Neural cell (in vitro differentiated cells): ENCODE measurements around the gene SNRPA1. TPM values are rescaled to one million over a fixed set of nuclear protein-coding genes. Genes with fewer than 3 reads are reported as not detected.

ENCODE experiments used
- H2AFZ ChIP-seq: fragments of 200-600, 300-800 bp; sonication (generic), shearing (Covaris generic); 2 replicates; pipeline ENCODE4 v1.6.0; 2014; ENCODE audit warnings: low read depth, mild to moderate bottlenecking, antibody characterized with exemption, low read length, moderate library complexity
- H3F3A ChIP-seq: fragments of 200-600 bp; shearing (Covaris generic); 2 replicates; pipeline ENCODE4 v1.6.1; 2016; ENCODE audit warnings: mild to moderate bottlenecking, moderate library complexity, mixed read lengths, antibody characterized with exemption, low read length; ENCODE audit not compliant: insufficient read depth, poor library complexity, severe bottlenecking
- H3K27ac ChIP-seq: fragments of 200-600, 300-800 bp; sonication (generic), shearing (Covaris generic); 2 replicates; pipeline ENCODE4 v1.5.1; 2014; ENCODE audit warnings: mild to moderate bottlenecking, low read length, moderate library complexity
- H3K27me3 ChIP-seq: fragments of 300-800, 200-600 bp; sonication (generic), shearing (Covaris generic); 2 replicates; pipeline ENCODE4 v1.6.0; 2014; ENCODE audit warnings: mild to moderate bottlenecking, low read depth, low read length, moderate library complexity; ENCODE audit not compliant: insufficient read depth
- H3K36me3 ChIP-seq: fragments of 300-800, 200-600 bp; sonication (generic), shearing (Covaris generic); 2 replicates; pipeline ENCODE4 v1.5.1; 2014; ENCODE audit warnings: mild to moderate bottlenecking, antibody characterized with exemption, low read length, moderate library complexity; ENCODE audit not compliant: insufficient read depth
- H3K4me2 ChIP-seq: fragments of 300-800, 200-600 bp; sonication (generic), shearing (Covaris generic); 2 replicates; pipeline ENCODE4 v1.6.0; 2014; ENCODE audit warnings: mild to moderate bottlenecking, low read length
- H3K4me3 ChIP-seq: fragments of 300-800, 200-600 bp; sonication (generic), shearing (Covaris generic); 2 replicates; pipeline ENCODE4 v1.5.1; 2014; ENCODE audit warnings: mild to moderate bottlenecking, low read length, moderate library complexity
- H3K79me2 ChIP-seq: fragments of 200-600 bp; shearing (Covaris generic); replicated peaks from 2 replicates; pipeline ENCODE4 v1.6.0; 2014; ENCODE audit warnings: mild to moderate bottlenecking, low read length, moderate library complexity; ENCODE audit not compliant: insufficient read depth
- H3K9ac ChIP-seq: fragments of 300-800, 200-600 bp; sonication (generic), shearing (Covaris generic); 2 replicates; pipeline ENCODE4 v1.6.1; 2016; ENCODE audit warnings: mild to moderate bottlenecking, low read length, mixed read lengths
- H3K9me2 ChIP-seq: fragments of 200-600 bp; shearing (Covaris generic); 2 replicates; pipeline ENCODE4 v1.6.1; 2016; ENCODE audit warnings: mild to moderate bottlenecking, low read length, mixed read lengths; ENCODE audit not compliant: insufficient read depth
- H3K9me3 ChIP-seq: fragments of 200-600, 300-800 bp; sonication (generic), shearing (Covaris generic); 2 replicates; pipeline ENCODE4 v1.6.1; 2016; ENCODE audit warnings: mild to moderate bottlenecking, mixed run types, low read length, moderate library complexity, mixed read lengths
- H4K20me1 ChIP-seq: fragments of 200-600 bp; shearing (Covaris generic); 2 replicates; pipeline ENCODE4 v1.6.1; 2016; ENCODE audit warnings: mild to moderate bottlenecking, mixed run types; ENCODE audit not compliant: insufficient read depth
- CTCF ChIP-seq: fragments of 450-650 bp; IDR thresholded peaks from 2 replicates; pipeline ENCODE4 v1.5.1; 2014; ENCODE audit warnings: antibody characterized with exemption, mild to moderate bottlenecking, moderate library complexity; ENCODE audit not compliant: poor library complexity, severe bottlenecking
- EP300 ChIP-seq: fragments of 450-650 bp; conservative IDR thresholded peaks from 2 replicates; pipeline ENCODE4 v1.6.1; 2014; ENCODE audit warnings: antibody characterized with exemption, mild to moderate bottlenecking, moderate library complexity; ENCODE audit not compliant: poor library complexity, severe bottlenecking
- EZH2 ChIP-seq: fragments of 200-600, 300-800 bp; shearing (Covaris generic), sonication (generic); IDR thresholded peaks from 2 replicates; pipeline ENCODE4 v1.6.1; 2014; ENCODE audit warnings: antibody characterized with exemption, low read length, borderline replicate concordance, mild to moderate bottlenecking; ENCODE audit not compliant: insufficient read depth, poor library complexity, severe bottlenecking
- MXI1 ChIP-seq: fragments of 450-650 bp; conservative IDR thresholded peaks from 2 replicates; pipeline ENCODE4 v1.6.1; 2014; ENCODE audit warnings: antibody characterized with exemption, mild to moderate bottlenecking; ENCODE audit not compliant: poor library complexity, severe bottlenecking
- POLR2AphosphoS5 ChIP-seq: IDR thresholded peaks from 2 replicates; pipeline ENCODE4 v1.6.1; 2012
- RAD21 ChIP-seq: fragments of 450-650 bp; conservative IDR thresholded peaks from 2 replicates; pipeline ENCODE4 v1.6.1; 2014; ENCODE audit warnings: antibody characterized with exemption, mild to moderate bottlenecking, moderate library complexity
- REST ChIP-seq: IDR thresholded peaks from 2 replicates; pipeline ENCODE4 v1.6.1; 2012; ENCODE audit warnings: borderline replicate concordance
- SMC3 ChIP-seq: fragments of 450-650 bp; conservative IDR thresholded peaks from 2 replicates; pipeline ENCODE4 v1.6.1; 2014; ENCODE audit warnings: antibody characterized with exemption, mild to moderate bottlenecking, moderate library complexity; ENCODE audit not compliant: poor library complexity
- TAF1 ChIP-seq: IDR thresholded peaks from 2 replicates; pipeline ENCODE4 v1.6.1; 2012; ENCODE audit warnings: low read depth
- polyA plus RNA-seq: library from polyadenylated mRNA; depleted of rRNA; stranded (reverse); fragments of >200 nt; gene quantifications from 2 replicates; pipeline ENCODE4 v1.2.3, GENCODE V29; 2014

SNRPA1 gene
- polyA plus RNA-seq, 1 donor from 2014 or later = 53.6 TPM

GRCh38 chr15:101255615-101256241 lies 39.3 kb downstream of the SNRPA1 start:
- Histone ChIP-seq H3K27ac (no peak overlapping the region), H3K36me3 (no peaks in the 10 kb centered on the region), H4K20me1 (no peaks in the 10 kb centered on the region), H3K9me2 (no peaks in the 10 kb centered on the region), H3K27me3 (no peaks in the 10 kb centered on the region), H3K9me3 (no peaks in the 10 kb centered on the region), H3K9ac (no peak overlapping the region), H3K4me3 (no peak overlapping the region), H2AFZ (no peak overlapping the region), H3K4me2 (no peak overlapping the region), H3K79me2 (peaks cover under 1% of the 10 kb centered on the region), H3F3A (no peaks in the 10 kb centered on the region)
- TF ChIP-seq EZH2 (no peak), REST (no peak), RAD21 (no peak), TAF1 (no peak), POLR2AphosphoS5 (no peak), SMC3 (no peak), EP300 (no peak), CTCF (no peak), MXI1 (no peak)

GRCh38 chr15:101255051-101255395 lies 40.0 kb downstream of the SNRPA1 start:
- peaks cover 3% of the 10 kb centered on the region for H3F3A ChIP-seq
- no peaks in the 10 kb centered on the region for H4K20me1 ChIP-seq
- no peak overlapping the region for H2AFZ ChIP-seq
- no peak overlapping the region for H3K27ac ChIP-seq
- no peak overlapping the region for H3K9ac ChIP-seq
- no peaks in the 10 kb centered on the region for H3K9me3 ChIP-seq
- TF ChIP-seq CTCF (no peak), TAF1 (no peak), RAD21 (no peak), EZH2 (no peak), MXI1 (no peak), REST (no peak), POLR2AphosphoS5 (no peak), EP300 (no peak), SMC3 (no peak)
- H3K4me2 ChIP-seq = no peak overlapping the region
- H3K9me2 ChIP-seq = no peaks in the 10 kb centered on the region
- no peaks in the 10 kb centered on the region for H3K27me3 ChIP-seq
- H3K36me3 ChIP-seq = no peaks in the 10 kb centered on the region
- peaks cover 7% of the 10 kb centered on the region for H3K79me2 ChIP-seq
- H3K4me3 ChIP-seq = no peak overlapping the region
